HG02610 (cell line): ENCODE measurements around the gene FGFR2.

Experiments
- ATAC-seq: cut with Tn5 transposase; IDR thresholded peaks from one replicate; pipeline ENCODE4 v1.9.1; 2021; ENCODE audit warnings: mild to moderate bottlenecking, moderate library complexity; ENCODE audit not compliant: unreplicated experiment

The FGFR2 gene

GRCh38 chr10:121610798-121611323 lies 12.6 kb upstream of the FGFR2 start:
- no peak for ATAC-seq

GRCh38 chr10:121609426-121610380 lies 11.5 kb upstream of the FGFR2 start:
- no peak for ATAC-seq

GRCh38 chr10:121608469-121609190 lies 10.4 kb upstream of the FGFR2 start:
- ATAC-seq: no peak

GRCh38 chr10:121607310-121608055 lies 9.2 kb upstream of the FGFR2 start:
- ATAC-seq: no peak

GRCh38 chr10:121605708-121606107 lies 7.5 kb upstream of the FGFR2 start:
- ATAC-seq: no peak

GRCh38 chr10:121601458-121601857 lies 3.2 kb upstream of the FGFR2 start:
- no peak for ATAC-seq

- ATAC-seq: no peak
These were observed 2.4 kb upstream of the FGFR2 start for GRCh38 chr10:121600611-121601010.

- no peak for ATAC-seq
These were observed 1.7 kb upstream of the FGFR2 start for GRCh38 chr10:121599947-121600346.

- no peak for ATAC-seq
These were observed 561 bp downstream of the FGFR2 start for GRCh38 chr10:121597504-121598262.

- ATAC-seq: no peak
These were observed 1.3 kb downstream of the FGFR2 start for GRCh38 chr10:121596689-121597503.

- ATAC-seq: no peak
These were observed 2.2 kb downstream of the FGFR2 start for GRCh38 chr10:121595806-121596688.

- no peak for ATAC-seq
These were observed 2.9 kb downstream of the FGFR2 start for GRCh38 chr10:121595351-121595805.

GRCh38 chr10:121594623-121595350 lies 3.5 kb downstream of the FGFR2 start:
- no peak for ATAC-seq

- ATAC-seq: no peak
These were observed 4.2 kb downstream of the FGFR2 start for GRCh38 chr10:121594076-121594475.

- no peak for ATAC-seq
These were observed 4.8 kb downstream of the FGFR2 start for GRCh38 chr10:121593281-121594075.

GRCh38 chr10:121592155-121592890 lies 5.9 kb downstream of the FGFR2 start:
- ATAC-seq: no peak
